AML-193 (cell line): ENCODE results near the gene RPL5.
A peak's percentile ranks its signal among the peaks of the same experiment; 100 is the strongest.

Source experiments
- DNase-seq, 2 experiments: peaks; one replicate each; lab custom pipeline; 2025; lab: John Stamatoyannopoulos, UW

The RPL5 gene

DNA sequence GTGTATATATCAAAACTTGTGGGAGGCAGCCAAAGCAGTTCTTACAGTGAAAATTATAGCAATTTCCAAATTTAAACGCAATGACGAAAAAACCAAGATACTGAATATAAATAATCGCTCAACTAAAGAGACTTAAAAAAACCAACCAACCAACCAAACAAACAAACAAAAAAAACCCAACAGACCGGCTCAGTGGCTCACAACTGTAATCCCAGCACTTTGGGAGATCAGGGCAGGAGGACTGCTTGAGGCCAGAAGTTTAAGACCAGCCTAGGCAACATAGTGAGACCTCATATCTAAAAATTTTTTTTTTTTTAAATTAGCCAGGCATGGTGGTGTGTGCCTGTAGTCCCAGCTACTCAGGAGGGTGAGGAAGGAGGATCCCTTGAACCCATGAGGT lies 23.4 kb downstream of the RPL5 start:
- DNase-seq: no peak

DNA sequence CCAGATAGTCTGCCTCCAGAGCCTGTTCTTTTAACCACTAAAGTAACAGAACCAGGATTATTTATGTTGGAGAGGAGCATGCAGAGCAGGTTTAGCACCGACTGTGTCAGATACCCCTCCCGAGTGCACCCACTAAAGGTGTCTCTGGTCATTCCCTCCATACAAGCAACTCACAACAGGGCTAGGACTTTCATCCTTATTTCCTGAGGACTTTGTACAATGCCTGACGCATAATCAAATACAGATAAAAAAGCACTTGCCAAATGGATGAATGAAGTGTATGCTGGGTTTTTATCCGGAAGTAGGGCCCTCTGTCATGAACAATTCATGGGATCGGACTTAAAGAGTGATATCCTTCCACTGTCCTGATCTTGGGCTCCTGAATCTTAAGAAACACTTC lies 26.0 kb downstream of the RPL5 start:
- DNase-seq: no peak

DNA sequence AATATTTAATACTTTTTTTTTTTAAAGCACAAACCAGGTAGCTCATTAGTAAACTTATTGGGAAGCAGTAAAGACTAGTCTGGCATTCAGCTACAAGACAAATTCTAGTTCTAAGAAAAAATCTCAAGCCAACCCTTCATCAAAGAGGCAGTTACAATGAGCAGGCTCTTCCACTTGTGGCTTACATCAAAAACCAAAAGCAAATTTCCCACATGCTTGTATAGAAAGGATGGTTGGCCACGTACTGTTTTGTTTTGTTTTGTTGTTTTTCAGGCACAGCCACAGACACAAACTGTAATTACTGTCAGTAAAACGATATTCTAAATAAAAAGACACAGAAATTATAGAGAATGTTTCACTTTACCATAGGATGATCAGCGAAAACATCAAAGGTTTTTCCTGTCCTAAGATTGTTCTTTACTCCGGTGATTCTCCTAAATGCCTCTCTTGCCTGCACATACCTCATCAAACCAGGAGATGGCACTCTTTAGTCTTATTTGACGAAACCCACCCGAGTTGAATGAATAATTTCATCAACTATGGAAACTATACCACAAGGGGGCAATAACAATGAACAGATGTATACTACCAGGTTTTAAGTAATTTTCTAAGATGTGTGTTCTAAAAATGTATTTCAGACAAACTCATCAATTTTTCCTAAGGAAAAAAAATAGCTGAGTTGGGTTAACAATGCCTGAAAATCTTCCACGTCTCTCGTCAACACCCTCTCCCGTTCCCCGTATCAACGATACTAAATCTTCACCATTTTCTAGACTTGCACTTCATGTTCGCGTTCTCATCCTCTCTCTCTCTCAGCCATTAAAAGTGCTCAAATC lies 26.9 kb downstream of the RPL5 start:
- DNase-seq: peak; percentile 78 to 79

DNA sequence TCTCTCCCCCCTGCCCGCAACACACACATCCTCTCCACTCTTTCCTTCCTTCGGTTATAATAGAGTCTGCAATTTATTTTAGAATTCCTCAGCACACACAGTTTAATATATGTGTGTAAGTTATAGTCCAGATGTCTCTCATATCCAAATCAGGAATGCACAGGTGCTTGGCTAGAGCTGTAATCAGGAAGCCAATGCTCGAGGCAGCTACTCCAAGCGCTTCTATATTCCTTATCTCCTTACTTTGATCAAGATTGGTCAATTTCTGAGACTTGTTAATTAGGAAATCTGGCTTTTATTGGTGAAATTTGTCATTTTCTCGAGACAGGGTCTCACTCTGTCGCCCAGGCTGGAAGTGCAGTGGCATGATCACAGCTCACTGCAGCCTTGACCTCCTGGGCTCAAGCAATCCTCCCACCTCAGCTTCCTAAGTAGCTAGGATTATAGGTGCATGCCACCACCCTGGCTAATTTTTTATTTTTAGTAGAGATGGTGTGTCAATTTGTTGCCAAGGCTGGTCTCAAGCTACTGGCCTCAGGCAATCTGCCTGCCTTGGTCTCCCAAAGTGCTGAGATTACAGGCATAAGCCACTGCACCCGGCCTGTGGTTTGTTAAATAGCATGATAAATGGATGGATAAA lies 27.7 kb downstream of the RPL5 start:
- DNase-seq: no peak

DNA sequence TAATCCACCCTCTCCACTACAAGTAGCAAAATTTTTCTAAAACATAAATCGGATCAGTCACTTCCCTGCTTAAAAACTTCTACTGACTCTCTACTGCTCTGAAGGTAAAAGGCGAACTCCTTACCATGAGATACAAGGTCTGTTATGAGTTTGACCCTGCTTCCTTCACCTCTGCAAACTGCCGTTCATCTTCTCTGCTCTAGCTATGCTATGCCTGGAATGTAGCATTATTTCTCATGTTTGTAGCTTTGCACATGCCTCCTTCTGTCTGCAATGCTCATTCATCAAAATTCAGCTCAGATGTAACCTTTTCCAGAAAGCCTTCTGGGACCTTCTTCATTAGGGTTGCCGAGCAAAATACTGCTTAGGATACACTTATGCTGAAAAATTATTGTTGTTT lies 30.8 kb downstream of the RPL5 start:
- DNase-seq: no peak

DNA sequence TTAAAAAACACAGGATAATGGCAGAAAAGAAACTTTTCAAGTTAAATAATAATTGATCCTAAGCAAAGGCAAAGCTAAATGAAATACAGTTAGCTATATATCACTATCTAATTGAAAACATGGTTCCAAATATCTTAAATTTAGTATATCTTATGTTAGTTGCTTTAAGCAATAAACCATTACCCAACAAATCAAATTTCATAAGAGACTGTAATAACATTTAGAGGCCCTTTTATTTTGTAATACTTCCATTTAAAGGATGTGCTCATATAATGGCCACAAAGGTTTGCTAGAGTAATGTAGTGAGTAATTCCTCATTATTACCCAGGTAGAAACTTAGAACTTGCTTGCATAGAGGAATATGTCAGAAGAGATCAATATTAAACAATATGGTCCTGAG lies 32.3 kb downstream of the RPL5 start:
- DNase-seq: peak; percentile 44 to 50

DNA sequence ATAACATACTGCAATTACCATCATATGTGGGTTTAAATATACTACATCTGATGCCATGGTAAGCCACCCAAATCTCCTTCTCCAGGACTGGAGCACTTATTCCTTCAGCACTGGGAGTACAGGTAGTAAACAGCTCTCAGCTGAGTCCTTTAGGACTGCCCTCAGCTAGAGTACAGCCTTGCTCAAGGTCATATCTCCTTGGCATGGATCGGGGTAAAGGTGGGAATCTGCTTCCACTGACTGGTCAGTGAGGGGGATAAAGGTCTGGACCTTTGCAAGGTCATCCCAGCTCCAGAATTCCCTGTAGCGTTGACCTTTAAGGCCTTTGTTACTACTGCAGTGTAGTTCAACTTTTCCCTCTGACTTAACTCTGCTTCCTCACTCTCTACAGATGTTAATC lies 38.8 kb downstream of the RPL5 start:
- no peak for DNase-seq

DNA sequence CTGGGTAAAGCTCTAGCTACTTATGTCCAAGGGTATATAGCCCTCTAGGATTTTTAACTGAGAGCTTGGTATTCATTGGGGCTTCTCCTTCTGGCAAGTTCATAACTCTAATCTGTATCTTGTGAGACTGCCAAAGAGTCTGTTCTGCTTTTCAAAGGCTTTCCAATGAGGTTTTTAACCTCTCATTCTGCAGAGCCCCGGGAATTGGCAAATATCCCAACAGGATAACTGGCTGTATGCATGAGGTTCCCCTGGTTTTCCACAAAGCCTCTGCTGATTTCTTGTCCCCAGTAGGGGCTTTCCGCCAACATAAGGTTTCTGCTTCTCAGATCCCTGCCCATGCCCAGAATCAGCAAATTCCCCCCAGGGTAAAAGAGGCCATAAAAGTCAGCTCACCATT lies 40.9 kb downstream of the RPL5 start:
- DNase-seq: no peak

DNA sequence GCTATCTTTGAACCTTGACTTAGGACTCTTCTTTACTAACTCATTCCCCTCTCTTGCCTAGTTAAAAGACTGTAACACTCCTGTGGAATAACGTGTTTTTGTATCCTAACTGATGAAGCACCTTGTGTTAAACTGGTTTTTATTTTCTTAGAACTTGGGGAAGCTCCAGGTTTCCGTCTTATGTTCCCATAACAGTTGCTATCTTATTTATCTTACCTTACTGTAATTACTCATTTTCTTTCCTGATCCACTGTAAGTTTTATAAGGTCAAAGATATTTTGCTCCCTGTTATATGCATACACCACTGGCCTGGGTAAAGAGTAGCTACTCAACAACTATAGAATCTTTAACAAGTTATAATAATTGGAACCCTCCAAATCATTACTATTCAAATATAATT lies 43.1 kb downstream of the RPL5 start:
- DNase-seq: no peak

DNA sequence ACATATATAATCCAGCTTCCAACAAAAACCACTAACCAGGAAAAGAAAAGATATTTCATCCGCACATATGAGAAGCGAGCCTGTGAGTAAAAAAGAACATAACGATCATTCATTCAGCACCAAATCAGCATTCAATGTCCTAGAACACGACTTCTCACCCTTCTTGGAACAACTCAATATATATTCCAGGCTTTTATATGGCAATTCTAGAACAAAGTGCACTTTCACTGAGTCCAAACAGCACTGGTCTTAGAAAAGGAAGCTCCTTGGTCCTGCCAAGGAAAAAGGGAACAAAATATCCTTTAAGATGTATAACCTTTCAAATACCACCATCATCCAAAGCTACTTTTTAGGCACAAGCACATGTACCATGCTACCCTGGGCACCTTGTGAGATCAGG lies 44.5 kb downstream of the RPL5 start:
- DNase-seq: no peak

DNA sequence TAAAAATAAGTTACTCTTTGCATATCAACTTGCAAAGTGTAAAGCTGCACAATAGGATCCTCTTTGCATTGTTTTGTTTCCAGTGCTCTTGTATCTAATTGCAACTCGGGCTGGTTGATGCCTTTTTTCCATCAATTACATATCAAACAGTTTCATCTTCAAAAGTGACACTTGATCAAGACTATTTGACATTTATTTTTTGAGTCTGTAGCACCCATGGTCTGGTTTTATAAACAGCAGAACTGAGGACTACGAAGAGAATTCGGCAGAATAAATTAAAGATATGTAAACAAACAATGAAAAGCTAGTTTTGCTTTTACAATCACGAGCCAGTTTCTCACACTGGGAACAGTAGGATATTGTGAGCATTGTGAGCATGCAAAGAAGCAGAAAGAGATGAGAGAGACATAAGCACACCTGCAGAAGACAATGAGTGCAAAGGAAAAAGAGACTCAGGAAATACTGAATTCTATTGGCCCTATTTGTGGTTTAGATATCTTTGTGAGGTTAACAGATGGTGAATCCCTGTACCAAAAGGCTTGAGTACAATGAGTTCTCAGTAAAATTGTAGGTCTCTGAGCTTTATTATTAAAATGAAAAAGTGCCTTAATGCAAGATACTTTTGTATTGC lies 45.4 kb downstream of the RPL5 start:
- DNase-seq: no peak

DNA sequence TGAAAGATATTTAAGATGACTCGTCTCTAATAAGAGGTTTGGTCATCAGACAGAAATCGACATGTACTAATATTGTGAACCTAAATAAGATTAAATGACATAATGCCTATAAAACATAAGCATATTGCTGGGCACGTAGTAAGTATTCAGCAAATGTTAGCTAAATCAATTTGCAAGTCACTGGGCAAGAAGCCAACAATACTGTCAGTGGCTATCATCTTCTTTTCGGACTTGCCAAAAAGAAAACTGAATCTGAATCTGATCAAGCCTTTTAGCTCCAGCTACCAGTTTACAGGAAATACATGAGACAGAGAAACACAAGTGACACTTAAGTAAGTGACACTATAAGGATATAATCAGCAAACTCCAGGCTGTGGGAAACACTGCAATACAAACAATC lies 46.0 kb downstream of the RPL5 start:
- no peak for DNase-seq

DNA sequence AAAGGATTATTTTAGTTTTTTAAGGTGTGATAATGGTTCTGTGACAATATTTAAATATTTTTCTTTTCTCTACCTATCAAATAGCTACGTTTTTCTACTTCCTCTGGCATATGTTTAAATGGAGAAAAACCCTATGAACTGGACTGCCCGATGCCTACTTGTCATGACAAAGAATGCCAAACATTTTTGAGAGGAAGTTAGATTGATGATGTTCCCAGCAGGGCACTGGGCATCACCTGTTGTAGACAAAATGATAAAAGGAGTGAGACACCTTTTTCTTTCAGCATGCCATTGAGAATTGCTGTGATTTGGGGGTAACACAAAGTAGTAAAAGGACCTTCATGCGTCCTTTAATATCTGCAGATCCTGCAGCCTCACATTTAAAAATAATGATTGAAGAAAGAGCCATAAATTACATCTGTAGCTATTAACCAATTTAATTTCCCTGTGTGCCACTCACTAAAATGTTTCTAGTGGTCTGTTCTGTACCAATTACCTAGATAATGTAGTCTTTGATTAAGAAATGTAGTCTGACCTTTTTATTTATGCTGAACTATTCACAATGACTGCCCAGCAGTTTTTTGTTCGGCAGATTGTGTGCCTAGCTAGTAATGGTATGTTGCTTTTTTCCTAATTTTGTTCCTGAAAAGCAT lies 47.6 kb downstream of the RPL5 start:
- no peak for DNase-seq

DNA sequence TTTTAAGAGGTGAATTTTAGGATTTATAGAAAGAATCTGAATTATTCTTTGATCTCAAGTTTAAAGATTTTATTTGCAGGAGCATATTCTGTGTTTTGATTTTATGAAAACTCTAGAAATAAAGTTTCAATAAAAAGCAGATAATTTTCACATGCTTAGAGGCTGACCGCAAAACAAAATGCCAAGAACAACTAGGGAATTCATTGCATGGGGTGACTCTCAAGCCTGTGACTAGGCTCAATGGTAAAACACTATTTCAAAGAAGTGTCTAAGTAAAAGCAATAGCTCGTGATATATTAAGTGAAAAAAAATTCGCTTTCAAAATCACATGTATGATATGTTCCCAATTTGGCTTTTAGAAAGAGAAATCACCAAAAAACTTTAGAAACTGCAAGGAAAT lies 49.6 kb downstream of the RPL5 start:
- no peak for DNase-seq

DNA sequence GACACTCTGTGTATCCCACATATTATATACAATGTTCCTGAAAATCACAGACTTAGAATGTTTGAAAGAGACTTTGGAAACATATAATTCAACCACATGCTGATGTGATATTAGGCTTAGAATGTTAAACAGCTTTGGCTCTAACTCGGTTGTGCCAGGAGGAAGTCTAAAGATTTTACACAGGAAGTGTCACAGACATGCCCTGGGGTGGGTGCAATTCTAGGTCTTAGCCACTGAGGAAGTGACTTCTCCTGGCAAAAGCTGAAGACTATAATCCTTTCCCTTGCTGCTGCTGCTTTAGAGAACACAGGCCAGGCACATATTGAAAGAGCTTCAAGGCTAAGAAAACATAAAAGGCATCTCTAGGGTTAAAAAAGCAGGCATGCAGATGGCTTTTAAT lies 51.0 kb downstream of the RPL5 start:
- DNase-seq: peak; percentile 71 to 86

DNA sequence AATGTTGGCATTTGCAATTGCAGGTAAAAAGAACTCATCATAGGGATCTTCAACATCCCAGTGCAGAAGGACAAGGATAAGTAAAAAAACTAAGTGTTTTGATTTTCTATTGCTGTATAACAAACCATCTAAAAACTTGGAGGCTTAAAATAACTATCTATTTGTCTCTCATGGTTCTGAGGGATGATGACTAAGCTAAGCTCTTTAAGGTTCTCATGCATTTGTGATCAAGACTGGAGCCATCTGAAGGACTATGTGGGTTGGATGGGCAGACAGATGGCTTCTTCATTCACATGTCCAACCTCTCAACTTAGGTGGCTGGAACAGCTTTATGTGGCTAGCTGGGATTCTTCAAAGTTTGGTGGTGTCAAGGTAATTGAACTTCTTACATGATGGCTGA lies 51.5 kb downstream of the RPL5 start:
- no peak for DNase-seq

DNA sequence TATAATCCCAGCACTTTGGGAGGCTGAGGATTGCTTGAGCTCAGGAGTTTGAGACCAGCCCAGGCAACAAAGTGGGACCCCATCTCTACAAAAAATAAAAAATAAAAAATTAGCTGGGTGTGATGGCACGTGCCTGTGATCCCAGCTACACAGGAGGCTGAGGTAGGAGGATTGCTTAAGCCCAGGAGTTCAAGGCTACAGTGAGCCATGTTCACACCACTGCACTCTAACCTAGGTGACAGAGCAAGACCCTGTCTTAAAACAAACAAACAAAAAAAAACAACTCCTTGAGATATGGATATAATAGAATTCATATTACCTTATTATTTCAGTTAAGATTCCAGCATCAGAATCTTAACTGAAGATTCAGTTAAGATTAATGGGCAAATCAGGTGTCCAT lies 52.4 kb downstream of the RPL5 start:
- no peak for DNase-seq

DNA sequence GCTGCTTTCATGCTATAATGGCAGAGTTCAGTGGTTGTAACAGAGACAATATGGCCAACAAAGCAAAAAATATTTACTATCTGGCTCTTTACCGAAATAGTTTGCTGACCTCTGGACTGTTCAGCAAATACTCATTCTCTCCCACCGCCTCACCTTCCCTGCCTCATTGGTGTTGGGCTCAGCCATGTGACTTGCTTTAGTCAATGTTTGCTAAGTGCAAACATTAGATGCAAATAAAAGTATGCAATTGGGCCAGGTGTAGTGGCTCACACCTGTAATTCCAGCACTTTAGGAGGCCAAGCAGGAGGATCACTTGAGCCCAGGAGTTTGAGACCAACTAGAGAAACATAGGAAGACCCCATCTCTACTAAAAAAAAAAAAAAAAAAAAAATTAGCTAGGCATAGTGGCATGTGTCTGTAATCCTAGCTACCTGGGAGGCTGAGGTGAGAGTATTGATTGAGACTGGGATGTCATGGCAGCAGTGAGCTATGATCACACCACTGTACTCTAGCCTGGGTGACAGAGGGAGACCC lies 55.1 kb downstream of the RPL5 start:
- no peak for DNase-seq

DNA sequence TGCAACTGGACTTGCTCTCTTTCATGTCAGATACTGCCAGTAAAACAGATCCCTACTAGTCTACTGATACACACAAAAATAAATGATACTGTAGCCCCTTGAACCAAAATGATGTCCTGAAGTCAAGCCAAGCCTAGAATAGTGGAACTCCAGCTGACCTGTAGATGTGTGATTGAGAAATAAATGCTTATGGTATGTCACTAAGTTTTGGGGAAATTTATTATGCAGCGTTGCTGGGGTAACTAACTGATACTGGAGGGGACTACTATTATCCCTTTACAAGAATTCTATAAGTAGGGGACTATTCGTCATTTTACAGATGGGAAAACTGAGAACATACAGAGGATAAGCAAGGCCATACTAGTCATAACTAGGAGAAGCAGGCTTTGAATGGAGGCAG lies 55.6 kb downstream of the RPL5 start:
- no peak for DNase-seq
